Amniotic epithelial cell (primary cell): ENCODE data around the gene TMEM221.
"Not testable (repeated sequence)": the region's sequence is repeated elsewhere in the genome, so short reads cannot be mapped to it uniquely, and the experiment has no call there.

Experiments used
- DNase-seq: peaks from one replicate; pipeline ENCODE4 v3.0.0-alpha.2; 2010; ENCODE audit warnings: low read depth

TMEM221 gene

DNA sequence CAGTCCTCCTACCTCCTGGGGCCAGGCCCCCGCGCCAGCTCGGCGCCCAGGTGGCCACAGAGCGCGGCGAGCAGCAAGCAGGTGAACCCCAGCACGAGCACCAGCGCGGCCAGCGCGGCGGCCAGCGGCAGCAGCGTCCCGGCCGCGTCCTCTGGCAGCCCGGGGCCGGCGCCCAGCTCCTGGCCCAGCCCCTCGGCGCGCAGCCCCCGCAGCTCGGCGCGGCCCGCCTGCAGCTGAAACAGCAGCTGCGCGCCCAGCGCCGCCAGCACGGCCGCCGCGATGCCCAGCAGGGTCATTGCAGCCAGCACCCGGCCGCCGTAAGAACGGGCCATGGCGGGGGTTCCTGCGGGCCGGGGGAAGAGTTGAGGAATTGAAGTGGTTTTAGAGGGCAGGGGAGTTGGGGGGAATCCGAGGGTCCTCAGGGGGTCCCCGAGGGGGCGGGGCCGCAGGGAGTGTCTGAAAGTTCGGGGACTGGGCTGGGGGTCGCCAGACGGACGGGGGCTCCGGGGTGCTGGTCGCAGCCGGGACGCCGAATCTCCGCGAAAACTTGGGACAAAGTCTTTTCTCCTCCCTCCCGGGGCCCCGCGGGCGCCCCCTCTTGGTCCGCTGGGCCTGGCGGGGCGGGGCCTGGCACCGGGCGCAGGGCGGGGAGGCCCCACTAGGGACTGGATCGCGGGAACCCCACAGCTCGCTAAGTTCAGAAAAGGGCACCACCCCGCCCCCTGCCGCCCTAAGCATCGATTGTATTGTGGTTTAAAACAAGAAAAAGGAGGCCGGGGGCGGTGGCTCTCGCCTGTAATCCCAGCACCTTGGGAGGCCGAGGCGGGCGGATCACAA is at the start of gene TMEM221:
TSS of gene TMEM221 (minus strand) at position 538 of the 837 bp plus-strand sequence. CDS start at position 332, 206 bp downstream.
- no peak for DNase-seq

DNA sequence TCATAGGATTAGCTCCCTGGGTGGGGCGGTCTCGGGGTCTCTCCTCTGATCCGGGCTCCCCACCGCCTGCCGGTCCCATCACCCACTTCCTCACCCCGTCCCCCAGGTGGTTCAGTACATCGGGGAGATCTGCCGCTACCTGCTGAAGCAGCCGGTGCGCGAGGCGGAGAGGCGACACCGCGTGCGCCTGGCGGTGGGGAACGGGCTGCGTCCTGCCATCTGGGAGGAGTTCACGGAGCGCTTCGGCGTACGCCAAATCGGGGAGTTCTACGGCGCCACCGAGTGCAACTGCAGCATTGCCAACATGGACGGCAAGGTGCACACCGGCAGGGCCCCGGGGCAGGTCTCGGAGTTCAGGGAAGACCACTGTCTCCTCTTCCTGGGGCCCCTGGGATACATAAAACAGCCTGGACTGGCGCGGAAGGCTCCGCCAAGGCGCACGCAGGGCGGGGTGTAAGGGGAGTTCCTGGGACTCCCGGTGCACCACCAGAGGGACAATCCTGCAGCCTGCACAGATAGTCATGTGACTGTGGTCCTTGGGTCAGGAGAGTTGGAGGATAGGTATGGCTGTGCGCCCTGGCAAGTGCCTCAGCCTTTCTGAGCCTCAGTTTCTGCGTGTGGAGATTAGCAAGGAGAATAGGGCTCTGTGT is 48.8 kb upstream of the TMEM221 start:
- DNase-seq: no peak

GRCh38 chr19:17496337-17496997 is 48.0 kb upstream of the TMEM221 start:
- peak; percentile 60 for DNase-seq

- DNase-seq: no peak
Observed at GRCh38 chr19:17495639-17496296, 47.3 kb upstream of the TMEM221 start.

- DNase-seq: no peak
Observed at GRCh38 chr19:17491287-17491686, 42.8 kb upstream of the TMEM221 start.

GRCh38 chr19:17490411-17490810 is 41.9 kb upstream of the TMEM221 start:
- no peak for DNase-seq

GRCh38 chr19:17489392-17490030 is 41.0 kb upstream of the TMEM221 start:
- DNase-seq: no peak

- peak; percentile 33 for DNase-seq
Observed at GRCh38 chr19:17488593-17489391, 40.3 kb upstream of the TMEM221 start.

GRCh38 chr19:17487284-17488121 is 39.0 kb upstream of the TMEM221 start:
- no peak for DNase-seq

DNA sequence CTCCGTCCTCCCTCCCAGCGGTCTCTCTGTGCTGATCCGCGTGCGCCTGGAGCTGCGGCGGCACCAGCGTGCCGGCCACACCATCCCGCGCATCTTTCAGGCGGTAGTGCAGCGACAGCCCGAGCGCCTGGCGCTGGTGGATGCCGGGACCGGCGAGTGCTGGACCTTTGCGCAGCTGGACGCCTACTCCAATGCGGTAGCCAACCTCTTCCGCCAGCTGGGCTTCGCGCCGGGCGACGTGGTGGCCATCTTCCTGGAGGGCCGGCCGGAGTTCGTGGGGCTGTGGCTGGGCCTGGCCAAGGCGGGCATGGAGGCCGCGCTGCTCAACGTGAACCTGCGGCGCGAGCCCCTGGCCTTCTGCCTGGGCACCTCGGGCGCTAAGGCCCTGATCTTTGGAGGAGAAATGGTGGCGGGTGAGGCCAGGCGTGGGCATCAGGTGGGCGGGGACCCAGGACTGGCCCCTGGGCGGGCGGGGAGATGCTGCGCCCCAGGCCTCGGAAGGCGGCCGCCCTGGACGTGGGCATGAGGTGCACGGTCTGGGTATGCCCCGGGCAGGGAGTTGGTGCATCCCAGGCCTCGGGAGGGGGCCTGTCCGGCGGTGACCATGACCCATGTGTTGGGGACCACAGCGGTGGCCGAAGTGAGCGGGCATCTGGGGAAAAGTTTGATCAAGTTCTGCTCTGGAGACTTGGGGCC is 38.2 kb upstream of the TMEM221 start:
- no peak for DNase-seq

DNA sequence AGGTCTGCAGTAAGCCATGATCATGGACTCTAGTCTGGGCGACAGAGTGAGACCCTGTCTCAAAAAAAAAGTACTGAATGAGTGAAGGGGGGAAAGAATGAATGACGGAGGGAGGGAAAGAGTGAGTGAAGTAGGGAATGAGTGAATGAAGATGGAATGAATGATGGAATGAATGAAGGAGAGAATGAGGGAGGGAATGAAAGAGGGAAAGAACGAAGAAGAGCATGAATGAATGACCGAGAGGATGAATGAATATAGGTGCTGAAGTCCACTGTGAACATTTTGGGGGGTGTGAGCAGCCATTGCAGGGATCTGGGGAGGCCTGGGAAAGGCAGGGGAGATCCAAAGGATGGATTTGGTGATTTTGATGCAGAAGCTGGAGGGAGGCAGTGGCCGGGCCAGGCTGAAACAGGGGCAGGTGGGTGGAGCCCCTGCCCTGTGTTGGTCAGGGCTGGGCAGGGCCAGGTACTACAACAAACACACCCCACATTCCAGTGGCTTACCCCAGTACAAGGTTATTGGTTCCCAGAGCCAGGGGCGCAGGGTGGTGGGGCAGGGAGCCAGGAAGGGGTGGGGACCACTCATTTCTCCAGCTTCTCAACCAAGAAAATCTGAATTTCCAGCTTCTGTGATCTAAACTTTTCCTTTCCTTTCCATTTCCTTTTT is 36.2 kb upstream of the TMEM221 start:
- DNase-seq: no peak

DNA sequence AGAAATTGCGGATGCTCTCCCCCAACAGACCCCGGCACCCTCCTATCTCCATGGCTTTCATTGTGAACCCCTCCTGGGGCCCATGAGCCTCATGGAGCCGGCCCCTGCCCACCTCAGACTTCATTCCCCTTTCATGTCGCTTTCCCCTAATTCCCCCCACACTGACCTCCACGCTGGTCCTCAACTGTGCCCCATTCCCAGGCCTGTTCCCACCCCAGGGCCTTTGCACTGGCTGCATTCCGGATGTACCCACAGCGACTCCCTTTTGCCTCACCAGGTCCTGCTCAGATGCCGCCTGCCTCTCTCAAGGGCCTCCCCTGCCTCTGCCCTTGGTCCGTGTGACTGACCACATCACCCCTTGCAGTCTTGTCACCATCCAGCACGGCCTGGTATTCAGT is 35.1 kb upstream of the TMEM221 start:
- no peak for DNase-seq

GRCh38 chr19:17482877-17483604 is 34.6 kb upstream of the TMEM221 start:
- DNase-seq: no peak

- DNase-seq: no peak
Observed at GRCh38 chr19:17481986-17482385, 33.5 kb upstream of the TMEM221 start.

DNA sequence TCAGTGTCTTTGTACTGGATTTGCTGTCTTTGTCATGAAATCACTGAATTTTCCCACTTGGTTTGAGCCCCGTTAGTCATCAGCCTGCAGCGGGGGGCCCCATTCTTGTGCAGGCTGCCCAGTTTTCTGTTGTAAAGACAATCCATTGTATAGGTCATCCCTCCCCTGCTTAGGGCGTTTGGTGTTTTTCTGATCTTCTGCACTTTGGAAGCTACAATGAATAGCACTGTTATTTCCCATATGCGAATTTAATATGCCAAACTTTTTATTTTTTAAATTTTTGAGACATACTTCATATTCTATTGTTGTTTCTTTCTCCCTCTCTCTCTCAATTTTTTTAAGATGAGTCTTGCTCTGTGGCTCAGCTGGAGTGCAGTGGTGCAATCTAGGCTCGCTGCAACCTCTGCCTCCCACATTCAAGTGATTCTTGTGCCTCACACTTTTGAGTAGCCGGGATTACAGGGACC is 30.9 kb upstream of the TMEM221 start:
- DNase-seq: peak; percentile 83

DNA sequence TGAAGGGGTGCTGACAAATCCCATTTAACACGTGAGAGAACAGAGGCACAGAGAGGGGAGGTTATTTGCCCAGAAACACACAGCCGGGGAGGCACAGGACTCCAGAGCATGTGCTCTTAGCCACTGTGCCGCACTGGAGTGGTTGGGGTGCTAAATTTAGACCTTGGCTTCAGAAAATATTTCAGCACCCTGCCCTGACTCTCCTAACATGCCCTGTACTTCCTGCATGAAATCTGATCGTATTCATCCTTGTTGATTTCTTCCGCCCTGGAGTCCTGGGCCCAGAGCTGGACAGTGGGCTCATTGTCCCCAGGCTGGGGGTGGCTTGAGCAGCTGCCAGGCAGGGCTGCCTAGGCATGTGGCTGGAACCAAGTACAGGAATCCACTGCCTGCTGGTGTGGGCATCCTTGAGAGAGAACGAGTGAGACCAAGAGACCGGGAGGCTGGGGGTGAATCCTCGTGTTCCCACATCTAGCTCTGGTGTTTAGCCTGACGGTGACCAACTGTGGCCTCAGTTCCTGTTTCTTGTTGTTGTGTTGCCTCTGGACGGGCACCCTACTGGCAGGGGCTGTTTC is 27.2 kb upstream of the TMEM221 start:
- DNase-seq: no peak

DNA sequence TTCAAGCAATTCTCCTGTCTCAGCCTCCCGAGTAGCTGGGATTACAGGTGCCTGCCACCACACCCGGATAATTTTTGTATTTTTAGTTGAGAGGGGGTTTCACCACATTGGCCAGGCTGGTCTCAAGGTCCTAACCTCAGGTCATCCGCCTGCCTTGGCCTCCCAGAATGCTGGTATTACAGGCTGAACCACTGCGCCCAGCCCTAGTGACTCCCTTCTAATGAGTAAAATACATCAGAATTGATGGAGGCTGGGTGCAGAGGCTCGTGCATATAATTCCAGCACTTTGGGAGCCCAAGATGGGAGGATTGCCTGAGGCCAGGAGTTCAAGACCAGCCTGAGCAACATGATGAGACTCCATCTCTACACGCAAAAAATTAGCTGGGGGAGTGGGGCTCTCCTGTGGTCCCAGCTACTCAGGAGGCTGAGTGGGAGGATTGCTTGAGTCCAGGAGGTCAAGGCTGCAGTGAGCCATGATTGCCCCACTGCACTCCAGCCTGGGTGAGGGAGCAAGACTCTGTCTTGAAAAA is 26.6 kb upstream of the TMEM221 start:
- not testable (repeated sequence) for DNase-seq
